ENCODE measurements around the gene SLC43A2.
A peak's percentile ranks its signal among the peaks of the same experiment; 100 is the strongest.
"Not testable (repeated sequence)": the region's sequence is repeated elsewhere in the genome, so short reads cannot be mapped to it uniquely, and the experiment has no call there.

Gene SLC43A2

DNA sequence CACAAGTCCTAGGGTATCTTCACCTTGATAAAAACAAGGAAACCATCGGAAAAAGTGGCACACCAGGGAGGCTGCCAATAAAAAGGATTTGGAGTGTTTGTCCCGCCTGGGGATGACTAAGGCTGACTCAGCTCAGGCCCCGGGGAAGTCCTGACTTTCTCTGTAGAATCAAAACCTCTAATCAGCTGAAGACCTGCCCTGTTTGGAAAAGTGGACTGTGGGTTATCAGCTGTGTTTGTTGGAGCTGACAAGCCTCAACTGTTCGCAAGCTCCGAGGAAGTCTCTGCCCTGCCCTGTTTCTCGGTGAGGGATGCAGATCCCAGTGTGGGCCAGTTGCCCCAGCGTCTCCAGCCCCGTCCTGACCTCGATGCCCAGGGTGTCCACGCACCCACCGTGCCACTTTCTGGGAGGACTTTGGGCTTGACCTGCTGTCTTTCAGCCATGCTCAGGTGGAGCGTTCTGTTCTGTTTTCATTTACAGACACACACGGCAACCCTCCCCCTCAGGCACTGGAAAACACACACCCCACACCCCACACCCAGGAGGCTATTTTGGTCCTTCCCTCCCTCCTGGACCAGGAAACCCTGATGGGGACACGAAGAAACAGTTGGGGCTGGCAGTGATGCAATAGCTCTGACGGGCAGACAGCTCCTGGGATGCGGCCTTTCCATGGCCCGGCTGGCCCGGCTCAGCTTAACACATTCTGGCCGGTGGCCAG is 38.4 kb downstream of the SLC43A2 start:
- no peak for DNase-seq (ENCODE audit: low read depth in 4 of 4, low spot score in 1 of 4)

DNA sequence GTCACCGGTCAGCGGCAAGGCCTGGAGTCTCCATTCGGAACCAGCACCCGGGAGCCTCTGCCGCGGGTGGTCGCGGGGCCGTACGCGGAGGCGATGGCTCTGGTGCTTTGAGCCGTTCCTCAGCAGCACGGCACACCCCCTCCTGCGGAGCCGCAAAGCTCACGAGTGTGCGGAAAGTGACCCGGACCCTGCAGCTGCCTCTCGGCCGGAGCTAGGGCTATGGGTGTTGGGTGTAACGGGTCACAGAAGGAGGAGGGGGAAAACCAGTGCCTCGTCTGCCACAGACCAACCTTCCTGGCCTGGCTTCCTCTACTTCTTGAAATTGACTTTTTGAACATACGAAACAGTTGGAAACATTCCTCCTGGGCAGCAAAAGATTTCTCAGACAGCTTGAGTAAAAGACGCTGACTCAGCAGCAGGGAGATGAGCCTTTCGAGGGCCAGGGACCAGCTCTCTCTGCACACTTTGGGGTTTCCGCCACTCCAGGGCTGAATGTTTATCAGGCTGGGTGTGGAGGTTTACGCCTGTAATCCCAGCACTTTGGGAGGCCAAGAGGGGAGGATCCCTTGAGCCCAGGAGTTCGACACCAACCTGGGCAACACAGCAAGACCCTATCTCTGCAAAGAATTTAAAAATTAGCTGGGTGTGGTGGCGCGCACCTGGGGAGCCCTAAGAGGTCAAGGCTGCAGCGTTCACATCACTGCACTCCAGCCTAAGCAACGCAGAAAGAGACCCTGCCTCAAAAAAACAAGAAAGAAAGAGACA is 39.6 kb downstream of the SLC43A2 start:
- DNase-seq (ENCODE audit: low read depth in 4 of 4, low spot score in 1 of 4) = no peak

DNA sequence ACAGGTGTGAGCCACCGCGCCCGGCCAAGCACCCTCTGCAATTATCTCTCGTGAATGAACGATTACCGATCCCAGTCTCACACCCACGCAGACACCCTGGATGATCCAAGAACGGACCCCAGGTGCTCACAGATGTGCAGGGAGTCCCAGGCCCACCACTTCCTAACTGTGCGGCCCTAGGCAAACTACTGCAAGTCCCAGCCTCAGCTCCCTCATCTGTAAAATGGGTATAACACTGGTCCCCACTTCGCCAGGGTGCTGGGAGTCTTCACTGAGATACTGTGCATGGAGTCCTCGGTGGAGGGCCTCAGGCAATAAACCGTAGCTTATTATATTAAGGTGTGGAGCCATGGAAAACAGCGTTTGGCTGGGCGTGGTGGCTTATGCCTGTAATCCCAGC is 44.5 kb downstream of the SLC43A2 start:
- no peak for DNase-seq (ENCODE audit: low read depth in 4 of 4, low spot score in 1 of 4)

DNA sequence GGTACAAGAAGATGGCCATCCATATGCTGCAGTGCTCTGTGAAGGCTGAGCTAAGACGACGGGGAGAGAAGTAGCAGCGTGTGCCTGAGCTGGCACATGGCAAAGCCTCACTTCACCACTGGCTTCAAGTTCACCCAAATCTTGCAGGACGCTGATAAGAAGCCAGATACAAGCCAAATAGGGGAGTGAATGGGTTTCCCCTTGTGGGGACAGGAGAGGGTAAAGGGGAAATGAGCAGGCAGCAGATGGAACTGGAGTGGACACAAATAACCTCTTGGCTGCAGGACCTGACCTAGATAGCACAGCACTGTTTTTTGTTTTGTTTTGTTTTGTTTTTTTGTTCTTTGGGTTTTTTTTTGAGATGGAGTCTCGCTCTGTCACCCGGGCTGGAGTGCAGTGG is 45.1 kb downstream of the SLC43A2 start:
- DNase-seq (ENCODE audit: low read depth in 4 of 4, low spot score in 1 of 4) = no peak

DNA sequence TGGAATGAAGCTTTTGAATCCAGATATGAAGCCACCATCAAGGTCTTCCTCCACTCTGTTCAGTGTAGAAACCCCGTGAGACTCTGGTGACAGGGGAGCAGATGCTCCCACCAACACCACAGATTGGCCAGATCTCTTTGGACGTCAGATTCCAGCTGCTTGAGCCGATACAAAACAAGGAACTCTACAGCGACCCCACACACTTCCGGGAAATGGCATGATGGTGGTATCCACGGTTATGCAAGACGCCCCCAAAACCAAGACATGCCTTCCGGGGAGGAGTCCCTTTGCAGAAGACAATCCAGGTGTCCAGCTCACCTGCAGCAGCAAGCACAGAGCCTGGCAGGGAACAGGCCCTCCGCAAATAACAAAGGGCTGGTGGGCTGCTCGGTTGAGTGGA is 46.3 kb downstream of the SLC43A2 start:
- DNase-seq (ENCODE audit: low read depth in 4 of 4, low spot score in 1 of 4) = no peak

- DNase-seq (ENCODE audit: low read depth in 4 of 4, low spot score in 1 of 4) = no peak
Measured at GRCh38 chr17:1580979-1581676, 47.5 kb downstream of the SLC43A2 start.

DNA sequence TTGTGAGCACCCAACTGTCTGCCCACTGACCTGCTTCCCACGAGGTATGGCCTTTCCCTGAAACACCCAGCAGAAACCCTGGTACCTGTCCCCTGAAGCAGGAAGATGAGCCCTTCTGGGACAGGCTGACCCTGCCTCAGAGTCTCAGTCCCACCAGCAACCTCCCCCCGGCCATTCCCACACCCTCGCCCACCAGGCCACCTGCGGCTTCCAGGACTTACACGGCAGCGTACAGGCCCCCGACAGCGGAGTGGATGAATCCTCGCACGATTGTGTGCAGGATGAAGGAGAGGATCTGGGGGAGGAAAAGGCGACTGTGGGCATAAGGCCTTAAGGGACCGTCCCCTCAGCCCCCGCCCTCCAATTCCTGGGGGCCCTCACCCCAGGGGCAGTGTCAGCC is 50.6 kb downstream of the SLC43A2 start:
- no peak for DNase-seq (ENCODE audit: low read depth in 4 of 4, low spot score in 1 of 4)

GRCh38 chr17:1577583-1578013 is 51.0 kb downstream of the SLC43A2 start:
- no peak for DNase-seq (ENCODE audit: low read depth in 4 of 4, low spot score in 1 of 4)

- DNase-seq (ENCODE audit: low read depth in 4 of 4, low spot score in 1 of 4) = no peak
Measured at GRCh38 chr17:1577182-1577581, 51.5 kb downstream of the SLC43A2 start.

GRCh38 chr17:1576500-1576899 is 52.1 kb downstream of the SLC43A2 start:
- DNase-seq (ENCODE audit: low read depth in 4 of 4, low spot score in 1 of 4) = no peak

DNA sequence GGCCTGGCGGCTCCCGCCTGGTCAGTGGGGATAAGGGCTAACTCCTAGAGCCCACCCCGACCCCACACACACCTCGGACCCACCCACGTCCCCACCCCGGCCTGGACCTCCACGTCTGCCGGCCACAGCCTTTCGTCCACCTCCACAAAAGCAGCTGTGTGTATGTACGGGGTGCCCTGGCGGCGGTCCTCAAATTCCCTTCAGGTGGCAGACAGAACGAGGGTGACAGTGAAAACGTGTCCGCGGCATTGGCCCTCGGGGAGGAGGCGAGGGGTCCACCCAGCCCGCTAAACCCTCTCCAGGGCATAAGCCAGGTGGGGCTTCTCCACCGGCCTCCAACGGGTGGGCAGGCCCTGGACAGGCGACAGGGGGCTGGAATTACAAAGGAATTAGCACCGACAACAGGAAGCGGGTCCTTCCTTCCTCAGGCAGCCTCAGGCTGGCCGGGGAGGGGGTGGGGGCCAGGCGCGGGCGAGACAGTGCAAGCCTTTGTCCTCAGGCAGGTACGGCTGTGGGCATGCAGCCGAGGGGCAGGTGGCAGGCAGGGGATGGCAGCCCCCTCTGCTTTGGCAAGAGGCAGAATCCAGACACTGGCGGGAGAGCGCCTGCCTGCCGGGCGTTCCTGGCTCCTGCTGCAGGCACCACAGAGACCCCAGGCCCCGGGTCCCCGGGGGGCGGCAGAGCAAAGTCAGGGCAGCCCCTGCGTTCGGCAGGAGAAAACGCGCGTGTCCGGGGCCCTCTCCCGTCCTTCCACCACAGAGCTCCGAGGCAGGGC is 53.8 kb downstream of the SLC43A2 start:
- no peak for DNase-seq (ENCODE audit: low read depth in 4 of 4, low spot score in 1 of 4)

GRCh38 chr17:1573932-1574696 is 54.5 kb downstream of the SLC43A2 start:
- peak; percentile 46 to 66 (median 54) for DNase-seq (ENCODE audit: low read depth in 4 of 4, low spot score in 1 of 4)

DNA sequence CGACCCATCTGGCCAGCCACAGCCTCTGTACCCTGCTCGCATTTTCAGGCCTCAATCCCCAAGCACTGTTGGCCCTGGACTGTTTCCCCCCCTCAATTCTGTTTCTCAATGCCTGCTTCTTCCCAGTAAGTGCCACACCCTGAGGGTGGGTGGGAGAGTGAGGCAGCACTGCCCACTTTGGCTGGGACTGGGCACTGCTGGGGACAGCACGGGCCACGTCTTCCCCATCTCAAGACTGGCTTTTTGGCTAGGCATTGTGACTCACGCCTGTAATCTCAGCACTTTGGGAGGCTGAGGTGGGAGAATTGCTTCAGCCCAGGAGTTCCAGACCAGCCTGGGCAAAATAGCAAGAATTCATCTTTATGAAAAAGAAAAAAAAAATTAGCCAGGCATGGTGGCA is 56.0 kb downstream of the SLC43A2 start:
- not testable (repeated sequence) for DNase-seq (ENCODE audit: low read depth in 4 of 4, low spot score in 1 of 4)

DNA sequence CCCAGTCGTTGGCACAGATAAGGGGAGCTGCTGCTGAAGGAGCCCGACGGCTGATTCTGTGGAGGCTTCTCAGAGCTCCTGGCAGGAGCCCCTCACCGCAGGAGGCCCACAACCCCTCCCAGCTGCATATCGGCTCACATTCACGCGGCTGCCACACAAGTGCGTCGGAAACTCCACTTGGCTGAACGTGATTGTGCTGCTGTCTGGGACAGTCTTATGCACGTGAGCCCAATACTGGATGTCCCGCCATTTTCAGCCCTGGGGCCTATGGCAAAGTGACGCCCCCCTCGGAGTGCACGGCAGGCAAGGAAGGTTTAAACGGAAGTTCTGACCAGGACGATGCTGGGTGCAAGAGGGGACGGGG is 57.3 kb downstream of the SLC43A2 start:
- no peak for DNase-seq (ENCODE audit: low read depth in 4 of 4, low spot score in 1 of 4)

DNA sequence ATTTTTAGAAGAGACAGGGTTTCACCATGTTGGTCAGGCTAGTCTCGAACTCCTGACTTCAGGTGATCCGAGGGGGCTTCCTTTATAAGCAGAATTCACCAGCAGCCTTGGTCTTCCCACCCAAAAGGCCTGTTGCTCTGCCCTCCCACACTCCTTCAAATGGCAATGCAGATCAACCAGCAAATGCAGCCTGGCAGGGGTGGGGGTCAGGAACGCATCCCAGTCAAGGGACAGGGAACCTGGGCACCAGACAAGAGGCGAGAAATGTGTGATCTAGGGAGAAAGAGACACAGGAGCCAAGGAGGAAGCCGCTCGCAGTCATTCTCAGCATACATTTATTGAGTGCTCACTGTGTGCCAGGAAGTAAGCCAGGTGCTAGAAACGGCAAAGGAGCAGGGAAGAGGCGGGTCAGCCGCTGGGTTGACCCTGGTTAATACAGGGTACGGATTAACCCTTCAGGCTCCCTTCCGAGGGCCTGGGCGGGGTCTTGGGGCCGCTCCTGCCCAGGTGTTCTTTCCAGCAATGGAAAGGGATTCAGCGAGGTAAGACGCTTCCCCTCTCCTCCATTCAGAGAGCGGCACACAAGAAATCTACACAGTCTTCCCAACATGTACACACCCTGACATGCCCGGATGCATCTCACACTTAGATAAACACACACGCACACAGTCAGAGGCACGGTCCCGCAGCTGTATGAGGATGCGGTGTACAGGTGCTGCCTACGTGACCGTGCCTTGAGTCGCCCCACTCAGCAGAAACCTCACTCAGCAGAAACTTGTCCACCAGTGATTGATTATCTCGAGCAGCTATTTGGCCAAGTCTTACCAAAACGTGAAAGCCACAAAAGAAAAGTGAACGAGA is 59.5 kb downstream of the SLC43A2 start:
- DNase-seq (ENCODE audit: low read depth in 4 of 4, low spot score in 1 of 4) = no peak

DNA sequence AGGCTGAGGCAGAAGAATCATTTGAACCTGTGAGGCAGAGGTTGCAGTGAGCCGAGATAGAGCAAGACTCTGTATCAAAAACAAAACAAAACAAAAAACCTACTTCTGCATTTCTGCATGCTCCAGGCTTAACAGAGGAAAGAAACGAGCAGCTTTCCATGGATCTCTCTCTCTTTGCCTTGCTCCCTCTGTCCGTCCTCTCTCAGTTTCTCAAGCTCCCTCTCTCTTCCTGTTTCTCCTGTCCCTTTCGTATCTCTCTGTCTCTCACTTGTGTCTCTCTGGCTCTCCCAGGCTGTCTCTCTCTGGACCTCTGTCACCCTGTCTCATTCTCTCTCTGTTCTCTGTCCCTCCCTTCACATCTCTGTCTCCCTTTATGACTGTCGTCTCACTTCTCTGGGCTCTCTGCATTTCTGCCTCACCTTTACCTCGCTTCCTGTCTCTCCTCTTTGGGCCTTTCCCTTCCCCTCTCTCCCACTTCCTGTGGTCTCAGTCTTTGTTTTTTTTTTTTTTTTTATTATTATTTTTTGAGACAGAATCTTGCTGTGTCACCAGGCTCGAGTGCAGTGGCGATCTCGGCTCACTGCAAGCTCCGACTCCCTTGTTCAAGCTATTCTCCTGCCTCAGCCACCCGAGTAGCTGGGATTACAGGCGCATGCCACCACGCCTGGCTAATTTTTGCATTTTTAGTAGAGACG is 62.0 kb downstream of the SLC43A2 start:
- peak in 1 of 4 experiments; percentile 19 for DNase-seq (ENCODE audit: low read depth in 4 of 4, low spot score in 1 of 4)

DNA sequence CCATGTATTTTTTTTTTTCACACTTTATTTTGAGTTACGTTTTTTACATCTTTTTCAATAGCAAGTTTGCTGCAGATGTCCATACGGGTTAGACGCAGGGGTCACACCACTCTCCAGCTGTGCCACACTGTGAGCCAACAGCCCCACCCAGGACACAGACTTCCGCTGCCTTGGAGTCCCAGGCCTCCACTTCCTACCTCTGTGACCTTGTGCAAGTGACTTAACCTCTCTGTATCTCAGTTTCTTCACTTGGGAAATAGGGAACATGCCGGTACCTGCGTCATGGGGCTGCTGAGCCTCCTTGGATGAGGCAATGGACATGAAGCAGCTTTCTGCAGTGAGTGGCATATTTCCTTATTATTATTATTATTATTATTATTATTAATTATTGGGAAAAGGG is 62.8 kb downstream of the SLC43A2 start:
- no peak for DNase-seq (ENCODE audit: low read depth in 4 of 4, low spot score in 1 of 4)

DNA sequence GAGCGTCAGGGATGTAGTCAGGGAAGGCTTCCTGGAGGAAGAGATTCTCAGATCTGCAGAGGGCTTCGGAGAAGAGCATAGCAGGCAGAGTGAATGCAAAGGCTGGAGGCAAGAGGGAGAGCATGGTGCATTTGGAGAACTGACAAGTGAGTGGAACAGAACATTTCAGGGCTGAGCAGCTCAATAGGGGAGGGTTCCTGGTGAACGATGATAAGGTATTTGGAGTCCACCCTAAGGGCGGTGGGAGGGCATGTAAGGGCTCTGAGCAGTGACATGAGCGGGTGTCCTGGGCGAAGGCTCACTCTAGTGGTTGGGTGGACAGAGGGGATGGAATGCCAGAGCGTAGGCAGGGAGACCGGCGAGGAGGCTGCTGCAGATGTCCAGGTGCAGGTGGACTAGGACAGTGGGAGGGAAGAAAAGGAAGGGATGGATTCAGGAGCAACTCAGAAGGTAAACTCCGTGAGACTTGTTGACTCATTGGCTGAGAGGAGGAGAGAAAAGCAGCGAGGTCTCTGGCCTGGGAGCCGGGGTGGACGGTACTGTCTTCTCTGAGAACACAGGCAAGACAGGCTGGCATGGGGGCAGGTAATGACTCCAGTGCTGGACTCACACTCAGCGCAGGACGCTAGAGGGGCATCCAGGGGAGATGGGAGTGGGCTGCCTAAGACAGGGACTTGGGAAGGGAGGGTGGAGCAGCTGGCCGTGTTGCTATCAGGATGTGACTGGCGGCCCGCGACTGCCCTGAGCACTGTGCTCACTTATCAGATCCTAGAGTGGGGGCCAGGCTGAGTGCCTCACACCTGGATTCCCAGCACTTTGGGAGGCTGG is 64.6 kb downstream of the SLC43A2 start:
- no peak for DNase-seq (ENCODE audit: low read depth in 4 of 4, low spot score in 1 of 4)
